Measurements from ENCODE around the gene COMMD9.

GRCh38 chr11:36227044-36227443 is 62.2 kb downstream of the COMMD9 start:
- TF ChIP-seq CTCF (IDR thresholded peaks at IDR 0.05) (no peak), POLR2A (IDR thresholded peaks at IDR 0.05) (no peak), POLR2AphosphoS5 (IDR thresholded peaks at IDR 0.05) (no peak)

Measured in upper lobe of left lung (tissue), 4 donors.